Islet precursor cell (in vitro differentiated cells): ENCODE data around the gene FDXR.
A peak's percentile ranks its signal among the peaks of the same experiment; 100 is the strongest.
"Not testable (repeated sequence)": the region's sequence is repeated elsewhere in the genome, so short reads cannot be mapped to it uniquely, and the experiment has no call there.

Experiments used
- DNase-seq: peaks from one replicate; pipeline ENCODE4 v3.0.0-alpha.2; 2018

The FDXR gene, protein sequence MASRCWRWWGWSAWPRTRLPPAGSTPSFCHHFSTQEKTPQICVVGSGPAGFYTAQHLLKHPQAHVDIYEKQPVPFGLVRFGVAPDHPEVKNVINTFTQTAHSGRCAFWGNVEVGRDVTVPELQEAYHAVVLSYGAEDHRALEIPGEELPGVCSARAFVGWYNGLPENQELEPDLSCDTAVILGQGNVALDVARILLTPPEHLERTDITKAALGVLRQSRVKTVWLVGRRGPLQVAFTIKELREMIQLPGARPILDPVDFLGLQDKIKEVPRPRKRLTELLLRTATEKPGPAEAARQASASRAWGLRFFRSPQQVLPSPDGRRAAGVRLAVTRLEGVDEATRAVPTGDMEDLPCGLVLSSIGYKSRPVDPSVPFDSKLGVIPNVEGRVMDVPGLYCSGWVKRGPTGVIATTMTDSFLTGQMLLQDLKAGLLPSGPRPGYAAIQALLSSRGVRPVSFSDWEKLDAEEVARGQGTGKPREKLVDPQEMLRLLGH

GRCh38 chr17:74872313-74873036, at the start of gene FDXR:
Gene FDXR, minus strand, starts transcription at chr17:74872994. Its CDS starts 50 bp downstream, at chr17:74872944.
- no peak for DNase-seq

DNA sequence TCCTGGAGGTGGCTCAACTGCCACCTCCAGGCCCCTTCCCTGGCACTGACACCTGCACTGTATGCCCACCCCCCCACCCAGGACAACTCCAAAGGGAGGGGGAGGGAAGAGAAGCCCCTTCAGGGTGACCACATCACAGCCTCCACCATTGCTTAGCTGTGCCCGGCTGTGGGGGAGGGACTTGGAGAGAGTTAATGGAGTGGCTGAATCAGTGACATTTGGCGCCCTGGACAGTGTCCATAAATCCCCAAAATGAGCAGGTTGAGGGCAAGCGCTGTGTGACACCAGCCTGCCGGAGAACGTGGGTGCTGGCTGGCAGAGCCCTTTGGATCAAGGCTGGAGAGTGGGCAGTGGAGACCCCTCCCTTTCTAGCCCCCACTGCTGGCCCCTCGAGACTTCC, 49.4 kb upstream of the FDXR start:
- DNase-seq: peak; percentile 53

GRCh38 chr17:74921769-74922168, 49.0 kb upstream of the FDXR start:
- peak; percentile 52 for DNase-seq

GRCh38 chr17:74921026-74921681, 48.4 kb upstream of the FDXR start:
- DNase-seq: peak; percentile 56

DNA sequence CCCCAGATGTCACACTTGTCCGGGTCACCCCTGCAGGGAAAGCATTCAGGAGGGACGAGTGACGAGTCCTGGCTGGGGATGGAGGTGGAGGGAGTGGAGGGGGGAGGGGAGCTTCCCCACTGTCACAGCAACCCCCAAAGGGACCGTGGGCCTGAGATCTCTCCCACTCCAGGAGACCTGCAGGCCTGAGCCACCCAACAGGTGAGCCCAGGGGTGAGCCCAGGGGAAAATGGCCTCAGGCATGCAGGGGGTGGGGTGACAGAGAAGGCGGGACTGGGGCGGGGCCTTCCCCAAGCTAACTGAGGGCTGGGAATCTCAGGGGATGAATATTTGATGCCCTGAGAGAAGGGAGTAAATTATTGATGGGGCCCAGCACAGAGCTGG, 47.8 kb upstream of the FDXR start:
- DNase-seq: peak; percentile 55

GRCh38 chr17:74920306-74920620, 47.5 kb upstream of the FDXR start:
- no peak for DNase-seq

- DNase-seq: peak; percentile 79
These were observed 46.9 kb upstream of the FDXR start for GRCh38 chr17:74919440-74920305.

DNA sequence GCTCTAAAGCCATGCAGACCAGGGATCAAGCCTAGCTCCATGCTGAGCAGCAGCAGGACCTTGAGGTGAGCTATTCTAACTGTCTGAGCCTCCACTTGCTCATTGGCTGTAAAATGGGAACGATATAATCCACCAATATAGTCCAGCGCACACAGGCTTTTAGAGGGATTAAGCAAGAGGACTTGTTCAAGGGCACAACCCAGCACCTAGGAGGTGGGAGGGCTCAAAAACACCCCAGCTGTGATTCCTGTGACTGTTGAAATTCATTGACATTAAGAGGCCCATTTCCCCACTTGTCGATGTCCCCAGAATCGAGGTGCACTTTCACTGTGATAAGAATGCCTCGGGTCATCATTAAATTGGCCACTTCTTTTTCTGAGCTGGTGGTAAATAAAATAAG, 46.1 kb upstream of the FDXR start:
- no peak for DNase-seq

DNA sequence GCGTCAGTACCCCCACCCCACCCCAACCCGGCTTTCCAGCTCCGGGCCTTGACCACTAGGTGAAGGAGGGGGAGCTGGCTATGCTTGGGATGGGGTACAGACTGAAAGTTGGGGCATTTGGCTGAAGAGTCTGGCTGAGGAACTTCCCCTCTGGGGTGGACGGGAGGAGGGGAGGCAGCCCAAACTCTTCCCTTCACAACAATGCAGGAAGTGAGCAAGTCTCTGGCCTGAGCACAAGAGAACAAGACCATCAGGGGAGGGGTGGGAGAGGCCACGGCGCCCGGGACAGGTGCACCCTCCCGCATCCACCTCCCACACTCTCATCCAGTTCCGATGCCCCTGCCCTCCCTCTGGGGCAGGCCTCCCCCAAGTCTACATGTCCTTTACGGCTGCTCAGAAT, 44.6 kb upstream of the FDXR start:
- no peak for DNase-seq

- no peak for DNase-seq
These were observed 44.0 kb upstream of the FDXR start for GRCh38 chr17:74916851-74917199.

- DNase-seq: no peak
These were observed 43.5 kb upstream of the FDXR start for GRCh38 chr17:74916136-74916850.

DNA sequence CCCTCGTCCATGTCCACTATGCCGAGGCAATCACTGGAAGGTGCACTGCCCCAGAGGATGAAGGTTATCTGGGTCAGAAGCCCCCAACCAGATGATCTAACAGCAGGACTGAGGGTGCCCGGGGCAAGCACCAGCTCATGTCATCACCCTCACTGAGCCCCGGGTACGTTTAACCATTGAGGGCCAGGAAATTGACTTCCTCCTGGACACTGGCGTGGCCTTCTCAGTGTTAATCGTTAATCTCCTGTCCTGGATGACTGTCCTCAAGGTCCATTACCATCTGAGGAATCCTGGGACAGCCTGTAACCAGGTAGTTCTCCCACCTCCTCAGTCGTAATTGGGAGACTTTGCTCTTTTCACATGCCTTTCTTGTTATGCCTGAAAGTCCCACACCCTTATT, 38.6 kb upstream of the FDXR start:
- DNase-seq: not testable (repeated sequence)

- DNase-seq: peak; percentile 55
These were observed 36.3 kb upstream of the FDXR start for GRCh38 chr17:74909097-74909496.

- DNase-seq: peak; percentile 38
These were observed 34.2 kb upstream of the FDXR start for GRCh38 chr17:74907012-74907411.

DNA sequence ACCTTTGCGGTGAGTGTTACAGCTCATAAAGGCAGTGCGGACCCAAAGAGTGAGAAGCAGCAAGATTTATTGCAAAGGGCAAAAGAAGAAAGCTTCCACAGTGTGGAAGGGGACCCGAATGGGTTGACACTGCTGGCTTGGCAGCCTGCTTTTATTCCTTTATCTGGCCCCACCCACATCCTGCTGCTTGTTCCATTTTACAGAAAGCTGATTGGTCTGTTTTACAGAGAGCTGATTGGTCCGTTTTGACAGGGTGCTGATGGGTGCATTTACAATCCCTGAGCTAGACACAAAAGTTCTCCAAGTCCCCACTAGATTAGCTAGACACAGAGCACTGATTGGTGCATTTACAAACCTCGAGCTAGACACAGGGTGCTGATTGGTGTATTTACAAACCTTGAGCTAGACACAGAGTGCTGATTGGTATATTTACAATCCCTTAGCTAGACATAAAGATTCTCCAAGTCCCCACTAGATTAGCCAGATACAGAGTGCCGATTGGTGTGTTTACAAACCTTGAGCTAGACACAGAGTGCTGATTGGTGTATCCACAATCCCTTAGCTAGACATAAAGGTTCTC, 33.5 kb upstream of the FDXR start:
- not testable (repeated sequence) for DNase-seq

- peak; percentile 51 for DNase-seq
These were observed 32.1 kb upstream of the FDXR start for GRCh38 chr17:74904687-74905409.

DNA sequence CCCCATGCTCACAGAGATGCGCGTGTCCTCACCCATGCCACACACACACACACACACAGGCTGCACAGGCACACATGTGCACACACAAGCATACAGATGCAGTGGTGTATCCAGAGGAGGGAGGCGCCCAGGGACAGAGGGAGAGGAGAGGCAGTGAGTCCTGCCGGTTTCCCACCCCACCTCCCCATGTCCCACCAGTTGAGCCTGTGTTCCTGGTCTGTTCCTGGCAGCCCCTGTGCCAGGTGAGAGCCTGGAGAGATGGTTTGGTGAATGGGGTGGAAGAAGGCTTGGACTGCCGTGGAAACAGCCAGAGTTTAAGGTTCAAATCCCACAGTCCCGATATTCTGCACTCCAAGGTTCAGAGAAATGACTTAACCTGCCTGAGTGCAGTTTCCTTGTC, 30.9 kb upstream of the FDXR start:
- DNase-seq: peak; percentile 50

DNA sequence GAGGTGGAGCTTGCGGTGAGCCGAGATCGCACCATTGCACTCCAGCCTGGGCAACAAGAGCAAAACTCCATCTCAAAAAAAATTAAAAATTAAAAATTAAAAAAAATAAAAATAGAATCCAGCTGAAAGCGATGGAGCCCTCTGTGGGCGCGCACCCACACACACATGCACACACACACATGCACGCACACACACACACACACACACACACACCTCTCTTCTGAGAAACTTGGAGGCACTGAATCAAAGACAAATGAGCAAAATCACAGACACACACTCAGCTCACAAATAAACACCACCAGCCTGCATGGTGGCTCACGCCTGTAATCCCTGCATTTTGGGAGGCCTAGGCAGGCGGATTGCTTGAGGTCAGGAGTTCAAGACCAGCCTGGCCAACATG, 30.2 kb upstream of the FDXR start:
- DNase-seq: peak; percentile 36

DNA sequence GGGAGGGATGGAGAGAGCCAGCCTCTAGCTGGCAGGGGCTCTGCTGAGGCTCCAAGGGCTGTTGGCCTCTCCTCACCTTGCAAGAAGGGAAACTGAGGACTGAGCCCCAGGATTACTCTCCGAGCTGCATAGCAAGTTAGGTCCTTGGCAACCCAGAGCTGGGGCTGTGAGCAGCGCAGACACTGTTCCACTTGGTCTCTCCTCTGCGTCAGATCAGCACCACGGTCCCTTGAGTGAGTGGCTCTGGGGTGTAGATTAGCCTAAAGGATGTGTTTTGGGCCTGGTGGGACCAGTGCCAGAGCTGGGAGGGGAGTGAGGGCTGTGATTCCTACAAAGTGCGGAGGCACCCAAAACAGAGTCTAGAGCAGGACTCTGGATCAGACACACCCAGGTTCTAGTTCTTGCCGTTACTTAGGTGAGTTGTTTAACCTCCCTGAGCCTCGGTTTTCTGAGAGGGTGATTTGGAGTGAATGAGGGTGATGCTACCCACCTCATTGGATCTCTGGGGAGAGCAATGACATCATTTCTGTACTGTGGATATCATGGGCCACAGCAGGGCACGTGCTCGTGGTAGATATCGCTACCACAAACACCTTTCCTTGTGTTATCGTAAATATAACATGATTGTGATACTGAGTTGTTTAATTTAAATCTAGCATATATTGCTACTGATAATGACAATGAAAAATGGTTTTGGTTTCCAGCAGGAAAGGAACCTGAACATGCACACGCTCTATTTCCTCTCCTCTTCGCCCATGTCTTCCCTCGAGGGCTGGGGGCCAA, 28.8 kb upstream of the FDXR start:
- peak; percentile 48 for DNase-seq

- peak; percentile 39 for DNase-seq
These were observed 27.4 kb upstream of the FDXR start for GRCh38 chr17:74900208-74900607.
